PC-9 (cell line): ENCODE measurements around the gene R3HDM2.

Source experiments
- CTCF ChIP-seq: fragments of 200-600 bp; sonication (generic); conservative IDR thresholded peaks from 2 replicates; pipeline ENCODE4 v1.6.1; 2017; ENCODE audit warnings: mixed run types, antibody characterized with exemption, mild to moderate bottlenecking, moderate library complexity
- EZH2 ChIP-seq: fragments of 200-600 bp; sonication (generic); IDR thresholded peaks from 2 replicates; pipeline ENCODE4 v1.8.0; 2017; ENCODE audit warnings: antibody characterized with exemption, low read depth

- TF ChIP-seq CTCF = no peak
- no peak for TF ChIP-seq EZH2
Observed at GRCh38 chr12:57241402-57242310, 189.2 kb downstream of the R3HDM2 start.
